ENCODE results near the gene MGMT. TPM values are rescaled to one million over a fixed set of nuclear protein-coding genes. Genes with fewer than 3 reads are reported as not detected.

MGMT gene
- total and polyA plus RNA-seq, 3 donors from 2014 or later, result 32.8 to 40.7 (median 37.9) TPM

- TF ChIP-seq CTCF (IDR thresholded peaks at IDR 0.05) (no peak), POLR2A (IDR thresholded peaks at IDR 0.05) (no peak)
- DNase-seq, result no peak
- Histone ChIP-seq H3K4me3 (no peak overlapping the region), H3K4me1 (no peaks in the 10 kb centered on the region), H3K9me3 (no peaks in the 10 kb centered on the region), H3K36me3 (ENCODE audit: low read depth, missing control alignments) (no peaks in the 10 kb centered on the region), H3K27ac (no peak overlapping the region), H3K27me3 (no peaks in the 10 kb centered on the region)
- WGBS, 2 donors, result 90 to 95% methylated on average over 14 to 15 of the region's 15 CpGs
- intact Hi-C loops (cut with DNase I; ENCODE audit: low total_unique reads), result no loop called here
Measured at GRCh38 chr10:129697463-129698247, 230.6 kb downstream of the MGMT start.

- Histone ChIP-seq H3K27ac (no peak overlapping the region), H3K4me3 (no peak overlapping the region), H3K27me3 (no peaks in the 10 kb centered on the region), H3K9me3 (no peaks in the 10 kb centered on the region), H3K4me1 (no peaks in the 10 kb centered on the region), H3K36me3 (ENCODE audit: low read depth, missing control alignments) (no peaks in the 10 kb centered on the region)
- TF ChIP-seq CTCF (IDR thresholded peaks at IDR 0.05), result no peak
- TF ChIP-seq POLR2A (IDR thresholded peaks at IDR 0.05), result no peak
- intact Hi-C loops (cut with DNase I; ENCODE audit: low total_unique reads), result no loop called here
- no peak for DNase-seq
- WGBS, 2 donors, result 85 to 86% methylated on average over 15 of the region's 15 CpGs
Measured at GRCh38 chr10:129699722-129700340, 232.8 kb downstream of the MGMT start.

- no peak for TF ChIP-seq POLR2A (IDR thresholded peaks at IDR 0.05)
- TF ChIP-seq CTCF (IDR thresholded peaks at IDR 0.05), result no peak
- intact Hi-C loops (cut with DNase I; ENCODE audit: low total_unique reads), result no loop called here
- Histone ChIP-seq H3K4me3 (no peak overlapping the region), H3K9me3 (no peaks in the 10 kb centered on the region), H3K27ac (no peak overlapping the region), H3K4me1 (no peaks in the 10 kb centered on the region), H3K36me3 (ENCODE audit: low read depth, missing control alignments) (no peaks in the 10 kb centered on the region), H3K27me3 (no peaks in the 10 kb centered on the region)
- no peak for DNase-seq
- WGBS, 2 donors, result 93% methylated on average over 17 of the region's 17 CpGs
Measured at GRCh38 chr10:129702605-129703004, 235.6 kb downstream of the MGMT start.

- no peak for DNase-seq
- intact Hi-C loops (cut with DNase I; ENCODE audit: low total_unique reads), result no loop called here
- Histone ChIP-seq H3K4me1 (no peaks in the 10 kb centered on the region), H3K9me3 (no peaks in the 10 kb centered on the region), H3K4me3 (no peak overlapping the region), H3K27me3 (no peaks in the 10 kb centered on the region), H3K36me3 (ENCODE audit: low read depth, missing control alignments) (no peaks in the 10 kb centered on the region), H3K27ac (no peak overlapping the region)
- 89 to 91% methylated on average over 25 to 26 of the region's 26 CpGs for WGBS, 2 donors
- TF ChIP-seq CTCF (IDR thresholded peaks at IDR 0.05) (no peak), POLR2A (IDR thresholded peaks at IDR 0.05) (no peak)
Measured at GRCh38 chr10:129703287-129704137, 236.5 kb downstream of the MGMT start.

Measured in testis (tissue), 3 donors.